GM12801 (cell line): Measurements from ENCODE around the gene KCNE3.

Source experiments
- CTCF ChIP-seq: IDR thresholded peaks from one replicate; pipeline ENCODE4 v1.5.1; 2011; ENCODE audit warnings: control low read depth; ENCODE audit not compliant: insufficient read length; ENCODE audit errors: extremely low read depth

The KCNE3 gene

GRCh38 chr11:74470526-74470925 lies 3.2 kb upstream of the KCNE3 start:
- TF ChIP-seq CTCF: no peak

DNA sequence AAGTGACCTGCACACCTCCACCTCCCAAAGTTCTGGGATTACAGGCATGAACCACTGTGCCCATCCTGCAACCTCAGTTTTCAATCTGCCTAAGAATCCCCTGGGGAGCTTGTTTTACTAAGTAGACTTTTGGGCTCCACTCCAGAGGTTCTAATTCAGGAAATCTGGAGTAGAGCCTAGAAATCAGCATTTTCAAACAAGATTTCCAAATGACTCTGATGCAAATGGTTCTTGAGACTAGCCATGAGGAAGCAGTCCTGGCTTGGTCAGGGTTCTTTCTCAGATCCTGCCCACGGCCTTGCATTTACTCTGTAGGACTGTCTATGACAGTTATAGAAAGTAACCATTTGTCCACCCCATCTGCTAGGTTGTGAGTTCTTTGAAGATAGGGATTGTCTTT lies 1.6 kb upstream of the KCNE3 start:
- TF ChIP-seq CTCF: no peak

- no peak for TF ChIP-seq CTCF
These were observed 1.2 kb upstream of the KCNE3 start for GRCh38 chr11:74468521-74468920.

DNA sequence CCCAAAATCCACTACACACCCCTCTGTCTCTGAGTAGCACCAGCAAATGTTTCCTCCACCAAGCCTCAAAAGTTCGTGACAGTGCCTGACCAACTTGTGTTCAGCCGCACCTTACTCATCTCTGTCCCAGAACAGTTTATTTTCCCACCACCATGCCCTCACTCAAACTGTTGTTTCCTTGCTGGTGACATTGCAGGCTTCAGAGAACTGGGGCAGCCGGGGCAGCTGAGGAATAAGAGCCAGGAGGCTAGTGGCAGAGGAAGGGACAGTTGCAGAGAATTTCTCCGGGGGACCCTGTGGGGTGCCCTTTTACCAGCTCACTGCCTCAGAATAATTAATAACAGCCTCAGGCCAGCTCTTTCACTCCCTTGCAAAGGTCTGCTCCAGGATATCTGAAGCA lies 709 bp upstream of the KCNE3 start:
- no peak for TF ChIP-seq CTCF

DNA sequence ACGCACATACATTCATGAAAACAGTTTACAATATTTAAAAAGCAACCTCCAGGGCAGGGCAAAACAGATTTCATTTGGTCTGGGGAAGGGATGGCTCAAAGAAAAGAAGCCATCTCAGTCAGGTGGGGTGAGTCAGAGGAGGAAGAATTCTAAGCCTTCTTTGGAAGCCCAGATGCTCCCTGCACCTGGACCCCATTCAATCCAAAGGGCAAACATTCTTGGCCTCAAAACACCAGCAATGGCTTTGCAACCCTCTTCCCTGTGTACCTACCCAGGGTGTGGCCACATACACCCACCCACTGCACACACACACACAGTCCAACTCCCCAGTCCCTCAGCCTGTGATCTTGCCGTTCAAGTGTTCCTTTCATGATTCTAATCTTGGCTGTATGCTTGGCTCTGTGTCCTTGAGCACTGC lies 2.0 kb downstream of the KCNE3 start:
- TF ChIP-seq CTCF: no peak

- TF ChIP-seq CTCF: no peak
These were observed 2.6 kb downstream of the KCNE3 start for GRCh38 chr11:74464746-74465145.

DNA sequence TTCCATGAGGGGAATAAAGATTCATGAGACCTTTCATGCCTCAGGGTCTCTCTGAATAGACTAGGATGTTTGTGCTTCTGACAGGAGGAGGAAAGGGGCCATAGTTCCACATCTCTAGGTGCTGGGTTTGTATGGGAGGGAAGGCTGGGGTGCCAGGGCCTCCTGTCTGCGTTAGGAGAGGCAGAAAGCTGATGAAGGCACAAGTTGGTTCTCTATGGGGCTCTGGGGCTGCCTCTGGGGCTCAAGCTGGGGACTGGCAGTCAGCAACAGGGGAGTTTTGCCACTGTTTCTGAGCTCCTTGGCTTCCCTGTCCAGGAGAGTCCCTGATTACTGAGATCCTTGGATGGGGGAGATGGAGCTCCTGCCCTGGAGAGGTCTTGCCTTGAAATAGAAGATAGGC lies 4.1 kb downstream of the KCNE3 start:
- TF ChIP-seq CTCF: no peak

DNA sequence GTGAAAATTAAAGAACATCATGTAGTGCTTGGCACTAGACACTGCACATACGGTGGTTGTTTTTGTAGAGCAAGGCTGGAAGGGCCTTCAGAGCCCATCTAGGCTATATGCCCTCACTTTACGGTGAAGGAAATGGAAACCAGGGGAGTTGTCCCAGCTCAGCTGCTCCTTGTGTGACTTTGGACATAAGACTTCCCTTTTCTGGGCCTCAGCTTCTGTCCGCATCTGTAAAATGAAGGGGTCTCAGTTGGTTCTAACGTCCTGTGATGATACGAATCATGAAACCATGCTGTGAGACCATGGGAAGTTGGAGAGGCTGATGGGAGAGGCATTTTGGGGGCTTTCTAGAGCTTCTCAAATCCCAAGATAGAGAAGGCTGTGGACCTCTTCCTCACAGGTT lies 4.7 kb downstream of the KCNE3 start:
- no peak for TF ChIP-seq CTCF
